Esophagus squamous epithelium (tissue), 5 donors: ENCODE data around the gene FN1. TPM values are rescaled to one million over a fixed set of nuclear protein-coding genes. Genes with fewer than 3 reads are reported as not detected.
"Not testable (repeated sequence)": the region's sequence is repeated elsewhere in the genome, so short reads cannot be mapped to it uniquely, and the experiment has no call there.

ENCODE experiments used
- DNase-seq: peaks from one replicate; lab custom pipeline; 2025; lab: John Stamatoyannopoulos, UW
- H3K27ac ChIP-seq, 4 donors: fragments of 200-600 bp; sonication (generic); one replicate each; pipeline ENCODE4 v1.5.1; 2016 to 2019; ENCODE audit warnings: mild to moderate bottlenecking in 1 of 4
- H3K27me3 ChIP-seq, 4 donors: fragments of 200-600 bp; sonication (generic); 1 replicate in 3 of 4; 2 replicates in 1 of 4; pipeline versions ENCODE4 v1.5.1 to v1.6.0; 2017 to 2021; ENCODE audit warnings: antibody characterized with exemption in 1 of 4
- H3K36me3 ChIP-seq, 3 donors: fragments of 200-600 bp; sonication (generic); one replicate each; pipeline ENCODE4 v1.5.1; 2016 to 2019
- H3K4me1 ChIP-seq, 3 donors: fragments of 200-600 bp; sonication (generic); one replicate each; pipeline ENCODE4 v1.5.1; 2017 to 2019
- H3K4me3 ChIP-seq, 4 donors: fragments of 200-600 bp; sonication (generic); 1 replicate in 3 of 4; 2 replicates in 1 of 4; pipeline ENCODE4 v1.5.1; 2016 to 2019; ENCODE audit warnings: mild to moderate bottlenecking in 2 of 4, moderate library complexity in 1 of 4
- H3K9me3 ChIP-seq, 3 donors: fragments of 200-600 bp; sonication (generic); one replicate each; pipeline ENCODE4 v1.5.1; 2016 to 2019
- POLR2A ChIP-seq, 4 donors: fragments of 450-650 bp; IDR thresholded peaks; one replicate each; pipeline ENCODE4 v1.6.1; 2017; ENCODE audit warnings: antibody characterized with exemption in 4 of 4, mild to moderate bottlenecking in 4 of 4, moderate library complexity in 3 of 4
- WGBS, 2 donors: methylation state at CpG; one replicate each; pipeline ENCODE4 v1.1.5; 2018; 5-methylcytosine and 5-hydroxymethylcytosine counted together
- intact Hi-C: fragments of 100-400 bp; cut with DNase I; formaldehyde crosslinking; loops from one replicate; pipeline ENCODE4 v1.15.0; 2022
- total RNA-seq, 4 donors: library from RNA; depleted of rRNA; stranded (reverse); fragments of >200 nt; gene quantifications; one replicate each; pipeline ENCODE4 v1.1.0, GENCODE V29; 2016
- TF ChIP-seq, protein P1 (sequence below), 6 experiments: fragments of 450-650 bp in 4 of 6; fragments of 200-600 bp in 2 of 6; sonication (generic) in 2 of 6; IDR thresholded peaks; one replicate each; pipeline ENCODE4 v1.5.1; 2016 to 2019; ENCODE audit warnings: antibody characterized with exemption in 6 of 6, mild to moderate bottlenecking in 4 of 6, moderate library complexity in 4 of 6
- donor health status: DM: yes; HTN: yes; CAD: no.

Gene FN1
- total RNA-seq, 4 donors from 2014 or later: 15.7 to 393 (median 112) TPM

- 83 to 90% methylated on average over 2 of the region's 2 CpGs for WGBS, 2 donors
- intact Hi-C loops: no loop called here
Observed at GRCh38 chr2:215360596-215360995, 75.3 kb downstream of the FN1 start.

DNA sequence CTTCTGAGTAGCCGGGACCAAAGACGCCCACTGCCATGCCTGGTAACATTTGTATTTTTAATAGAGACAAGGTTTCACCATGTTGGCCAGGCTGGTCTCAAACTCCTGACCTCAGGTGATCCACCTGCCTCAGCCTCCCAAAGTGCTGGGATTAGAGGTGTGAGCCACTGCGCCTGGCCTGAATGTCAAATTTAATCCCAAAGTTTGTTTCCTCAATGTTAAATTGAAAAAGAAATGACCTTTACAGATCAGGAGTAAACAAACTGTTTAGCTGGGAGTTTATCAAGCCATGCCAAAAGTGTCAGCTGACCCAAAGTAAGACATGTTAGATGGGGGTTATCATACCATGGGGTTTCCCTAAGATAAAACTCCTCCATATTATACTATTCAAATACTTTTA, 75.8 kb downstream of the FN1 start:
- H3K4me1 ChIP-seq, H3K27ac ChIP-seq, H3K27me3 ChIP-seq, H3K4me3 ChIP-seq, intact Hi-C loops, H3K9me3 ChIP-seq, DNase-seq: not testable (repeated sequence)
- H3K36me3 ChIP-seq: peaks cover 0 to 59% (median 0%) of the 10 kb centered on the region in 3 donors
- WGBS, 2 donors: 93 to 96% methylated on average over 3 of the region's 3 CpGs

More at GRCh38 chr2:215360596-215360995, 75.3 kb downstream of the FN1 start:
- Histone ChIP-seq H3K4me1 (no peaks in the 10 kb centered on the region), H3K27ac (no peak overlapping the region), H3K9me3 (no peaks in the 10 kb centered on the region), H3K4me3 (no peak overlapping the region), H3K36me3 (peaks cover 0 to 65% (median 0%) of the 10 kb centered on the region in 3 donors), H3K27me3 (no peaks in the 10 kb centered on the region)
- DNase-seq: no peak
- no peak for TF ChIP-seq POLR2A (IDR thresholded peaks at IDR 0.05)
- TF ChIP-seq, protein P1, sequence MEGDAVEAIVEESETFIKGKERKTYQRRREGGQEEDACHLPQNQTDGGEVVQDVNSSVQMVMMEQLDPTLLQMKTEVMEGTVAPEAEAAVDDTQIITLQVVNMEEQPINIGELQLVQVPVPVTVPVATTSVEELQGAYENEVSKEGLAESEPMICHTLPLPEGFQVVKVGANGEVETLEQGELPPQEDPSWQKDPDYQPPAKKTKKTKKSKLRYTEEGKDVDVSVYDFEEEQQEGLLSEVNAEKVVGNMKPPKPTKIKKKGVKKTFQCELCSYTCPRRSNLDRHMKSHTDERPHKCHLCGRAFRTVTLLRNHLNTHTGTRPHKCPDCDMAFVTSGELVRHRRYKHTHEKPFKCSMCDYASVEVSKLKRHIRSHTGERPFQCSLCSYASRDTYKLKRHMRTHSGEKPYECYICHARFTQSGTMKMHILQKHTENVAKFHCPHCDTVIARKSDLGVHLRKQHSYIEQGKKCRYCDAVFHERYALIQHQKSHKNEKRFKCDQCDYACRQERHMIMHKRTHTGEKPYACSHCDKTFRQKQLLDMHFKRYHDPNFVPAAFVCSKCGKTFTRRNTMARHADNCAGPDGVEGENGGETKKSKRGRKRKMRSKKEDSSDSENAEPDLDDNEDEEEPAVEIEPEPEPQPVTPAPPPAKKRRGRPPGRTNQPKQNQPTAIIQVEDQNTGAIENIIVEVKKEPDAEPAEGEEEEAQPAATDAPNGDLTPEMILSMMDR (IDR thresholded peaks at IDR 0.05): no peak

- Histone ChIP-seq H3K36me3 (peaks cover 0 to 54% (median 0%) of the 10 kb centered on the region in 3 donors), H3K9me3 (no peaks in the 10 kb centered on the region), H3K4me3 (no peak overlapping the region), H3K27ac (no peak overlapping the region), H3K4me1 (no peaks in the 10 kb centered on the region), H3K27me3 (no peaks in the 10 kb centered on the region)
- TF ChIP-seq POLR2A (IDR thresholded peaks at IDR 0.05): no peak
- TF ChIP-seq, protein P1 (IDR thresholded peaks at IDR 0.05): no peak
- intact Hi-C loops: no loop called here
- 87 to 100% methylated on average over 1 of the region's 1 CpG for WGBS, 2 donors
- DNase-seq: no peak
Observed at GRCh38 chr2:215359576-215359922, 76.3 kb downstream of the FN1 start.

- no peak for DNase-seq
- H3K4me3 ChIP-seq: no peak overlapping the region
- TF ChIP-seq, protein P1 (IDR thresholded peaks at IDR 0.05): no peak
- no peak for TF ChIP-seq POLR2A (IDR thresholded peaks at IDR 0.05)
- intact Hi-C loops: no loop called here
- H3K36me3 ChIP-seq: peaks cover 0 to 49% (median 0%) of the 10 kb centered on the region in 3 donors
- WGBS, 2 donors: 91 to 93% methylated on average over 15 of the region's 15 CpGs
- H3K27me3 ChIP-seq: no peaks in the 10 kb centered on the region
- H3K9me3 ChIP-seq: no peaks in the 10 kb centered on the region
- no peak overlapping the region for H3K27ac ChIP-seq
- no peaks in the 10 kb centered on the region for H3K4me1 ChIP-seq
Observed at GRCh38 chr2:215358891-215359575, 76.8 kb downstream of the FN1 start.

GRCh38 chr2:215358312-215358845, 77.5 kb downstream of the FN1 start:
- Histone ChIP-seq H3K27me3 (no peaks in the 10 kb centered on the region), H3K4me1 (no peaks in the 10 kb centered on the region), H3K36me3 (peaks cover 0 to 42% (median 0%) of the 10 kb centered on the region in 3 donors), H3K9me3 (no peaks in the 10 kb centered on the region), H3K4me3 (no peak overlapping the region), H3K27ac (no peak overlapping the region)
- intact Hi-C loops: no loop called here
- no peak for DNase-seq
- WGBS, 2 donors: 87 to 94% methylated on average over 4 of the region's 4 CpGs
- TF ChIP-seq, protein P1 (IDR thresholded peaks at IDR 0.05): no peak
- no peak for TF ChIP-seq POLR2A (IDR thresholded peaks at IDR 0.05)
